GM12873 (cell line): ENCODE measurements around the gene NLGN4X.

Experiments used
- CTCF ChIP-seq: IDR thresholded peaks from 2 replicates; pipeline ENCODE4 v1.5.1; 2012; ENCODE audit warnings: low read depth, mild to moderate bottlenecking, moderate library complexity, low read length, control low read depth; ENCODE audit not compliant: insufficient read depth; ENCODE audit errors: missing control alignments

Gene NLGN4X

GRCh38 chrX:6228720-6229119, at the start of gene NLGN4X:
NLGN4X (minus strand) TSS chrX:6228867; CDS start chrX:6151466, 77,401 bp downstream.
- no peak for TF ChIP-seq CTCF

- TF ChIP-seq CTCF = no peak
These were observed 37.4 kb upstream of the NLGN4X start for GRCh38 chrX:6266041-6266440.

- TF ChIP-seq CTCF = no peak
These were observed 34.3 kb upstream of the NLGN4X start for GRCh38 chrX:6262959-6263358.

GRCh38 chrX:6257025-6257424, 28.4 kb upstream of the NLGN4X start:
- TF ChIP-seq CTCF = no peak

- TF ChIP-seq CTCF = no peak
These were observed 16.0 kb upstream of the NLGN4X start for GRCh38 chrX:6244666-6245065.

GRCh38 chrX:6238576-6238975, 9.9 kb upstream of the NLGN4X start:
- TF ChIP-seq CTCF = no peak

GRCh38 chrX:6227935-6228334, 732 bp downstream of the NLGN4X start:
- no peak for TF ChIP-seq CTCF
